IgD-negative memory B cell (primary cell): Measurements from ENCODE around the gene LAG3. TPM values are rescaled to one million over a fixed set of nuclear protein-coding genes. Genes with fewer than 3 reads are reported as not detected.
"Not testable (repeated sequence)": the region's sequence is repeated elsewhere in the genome, so short reads cannot be mapped to it uniquely, and the experiment has no call there.

ENCODE experiments used
- H3K27ac Mint-ChIP-seq, 3 donors: one replicate each; pipeline ENCODE4 v1.8.0; 2020 to 2022; ENCODE audit warnings: mild to moderate bottlenecking in 3 of 3, mixed read lengths in 3 of 3, moderate library complexity in 1 of 3
- H3K27me3 Mint-ChIP-seq: one replicate; pipeline ENCODE4 v1.8.0; 2021; ENCODE audit warnings: mixed read lengths
- H3K36me3 Mint-ChIP-seq: one replicate; pipeline ENCODE4 v1.8.0; 2020; ENCODE audit warnings: mild to moderate bottlenecking, mixed read lengths
- H3K4me1 Mint-ChIP-seq, 3 donors: one replicate each; pipeline ENCODE4 v1.8.0; 2020 to 2022; ENCODE audit warnings: mixed read lengths in 3 of 3, mild to moderate bottlenecking in 1 of 3
- H3K4me3 Mint-ChIP-seq, 4 donors: one replicate each; pipeline ENCODE4 v1.8.0; 2020 to 2022; ENCODE audit warnings: mild to moderate bottlenecking in 4 of 4, mixed read lengths in 4 of 4, moderate library complexity in 3 of 4
- H3K9me3 Mint-ChIP-seq, 3 donors: one replicate each; pipeline ENCODE4 v1.8.0; 2020 to 2021; ENCODE audit warnings: mixed read lengths in 3 of 3, mild to moderate bottlenecking in 1 of 3
- polyA plus RNA-seq: library from polyadenylated mRNA; unstranded; fragments of 300-500 nt; fragmentation: Illumina TruSeq; gene quantifications from one replicate; pipeline ENCODE4 v1.2.3, GENCODE V29; 2021

Gene LAG3
- 0.88 TPM for polyA plus RNA-seq

GRCh38 chr12:6772331-6772695 is at the start of gene LAG3:
Gene LAG3, plus strand, starts transcription at chr12:6772520. Its CDS starts 333 bp downstream, at chr12:6772853.
- Mint-ChIP-seq H3K36me3 (peaks cover 2% of the 10 kb centered on the region), H3K27ac (peak within 1 kb of the TSS in 1 of 3 donors; percentile 91), H3K9me3 (no peaks in the 10 kb centered on the region), H3K4me1 (peaks cover 6 to 11% (median 10%) of the 10 kb centered on the region in 3 donors), H3K4me3 (peak within 1 kb of the TSS in 1 of 4 donors; percentile 78), H3K27me3 (peaks cover 54% of the 10 kb centered on the region)

- Mint-ChIP-seq H3K27me3 (no peaks in the 10 kb centered on the region), H3K36me3 (peaks cover 6% of the 10 kb centered on the region), H3K4me3 (peak overlapping the region in 2 of 4 donors; percentile 43 to 50), H3K27ac (peak overlapping the region in 1 of 3 donors; percentile 91), H3K4me1 (peaks cover 8 to 22% (median 17%) of the 10 kb centered on the region in 3 donors), H3K9me3 (peaks cover 0 to 2% (median 0%) of the 10 kb centered on the region in 3 donors)
These were observed 49.5 kb upstream of the LAG3 start for GRCh38 chr12:6722863-6723262.

GRCh38 chr12:6723607-6724408 is 48.5 kb upstream of the LAG3 start, which contains the start of gene COPS7A:
Gene COPS7A, plus strand, starts transcription at chr12:6724046. Its CDS starts 611 bp downstream, at chr12:6724657.
- Mint-ChIP-seq H3K36me3 (peaks cover 7% of the 10 kb centered on the region), H3K4me1 (peaks cover 8 to 22% (median 17%) of the 10 kb centered on the region in 3 donors), H3K27ac (peak within 1 kb of the TSS; percentile 91 to 98 (median 95)), H3K9me3 (peaks cover 0 to 2% (median 0%) of the 10 kb centered on the region in 3 donors), H3K27me3 (no peaks in the 10 kb centered on the region), H3K4me3 (peak within 1 kb of the TSS; percentile 87 to 98 (median 94))

DNA sequence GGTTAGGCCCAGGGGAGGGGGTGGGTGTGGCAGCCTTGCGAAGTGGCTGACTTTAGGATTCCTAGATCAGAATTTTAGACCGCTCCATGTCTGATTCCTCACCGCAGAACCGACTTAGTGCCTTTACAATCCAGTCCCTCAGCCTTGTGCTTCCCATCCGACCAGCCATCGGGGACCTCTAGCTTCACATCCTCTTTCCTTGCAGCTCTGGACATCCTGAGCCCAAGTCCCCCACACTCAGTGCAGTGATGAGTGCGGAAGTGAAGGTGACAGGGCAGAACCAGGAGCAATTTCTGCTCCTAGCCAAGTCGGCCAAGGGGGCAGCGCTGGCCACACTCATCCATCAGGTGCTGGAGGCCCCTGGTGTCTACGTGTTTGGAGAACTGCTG is 47.9 kb upstream of the LAG3 start:
- Mint-ChIP-seq H3K36me3 (peaks cover 8% of the 10 kb centered on the region), H3K27ac (peak overlapping the region; percentile 91 to 98 (median 95)), H3K4me3 (peak overlapping the region; percentile 87 to 98 (median 94)), H3K9me3 (peaks cover 0 to 2% (median 0%) of the 10 kb centered on the region in 3 donors), H3K4me1 (peaks cover 8 to 22% (median 17%) of the 10 kb centered on the region in 3 donors), H3K27me3 (no peaks in the 10 kb centered on the region)

GRCh38 chr12:6725350-6725749 is 47.0 kb upstream of the LAG3 start:
- Mint-ChIP-seq H3K27me3 (no peaks in the 10 kb centered on the region), H3K27ac (peak overlapping the region in 1 of 3 donors; percentile 51), H3K4me3 (peak overlapping the region in 2 of 4 donors; percentile 75 to 87), H3K4me1 (peaks cover 8 to 24% (median 18%) of the 10 kb centered on the region in 3 donors), H3K36me3 (peaks cover 9% of the 10 kb centered on the region), H3K9me3 (peaks cover 0 to 2% (median 0%) of the 10 kb centered on the region in 3 donors)

DNA sequence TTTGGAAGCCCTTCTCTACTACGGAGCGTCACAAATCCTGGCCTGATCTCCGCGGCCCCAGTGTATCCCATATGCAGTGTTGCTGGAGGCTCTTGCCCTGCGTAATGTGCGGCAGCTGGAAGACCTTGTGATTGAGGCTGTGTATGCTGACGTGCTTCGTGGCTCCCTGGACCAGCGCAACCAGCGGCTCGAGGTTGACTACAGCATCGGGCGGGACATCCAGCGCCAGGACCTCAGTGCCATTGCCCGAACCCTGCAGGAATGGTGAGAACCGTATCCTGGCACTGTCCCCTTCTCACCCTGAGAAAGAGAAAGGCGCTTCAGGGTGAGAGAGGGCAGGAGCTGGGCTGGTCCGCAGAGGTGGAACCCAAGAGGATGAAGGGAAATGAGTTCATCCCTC is 43.1 kb upstream of the LAG3 start:
- H3K27me3 Mint-ChIP-seq = no peaks in the 10 kb centered on the region
- no peaks in the 10 kb centered on the region for H3K9me3 Mint-ChIP-seq
- H3K27ac Mint-ChIP-seq = no peak overlapping the region
- peak overlapping the region in 1 of 4 donors; percentile 20 for H3K4me3 Mint-ChIP-seq
- H3K36me3 Mint-ChIP-seq = peaks cover 20% of the 10 kb centered on the region
- peaks cover 0 to 14% (median 14%) of the 10 kb centered on the region in 3 donors for H3K4me1 Mint-ChIP-seq

DNA sequence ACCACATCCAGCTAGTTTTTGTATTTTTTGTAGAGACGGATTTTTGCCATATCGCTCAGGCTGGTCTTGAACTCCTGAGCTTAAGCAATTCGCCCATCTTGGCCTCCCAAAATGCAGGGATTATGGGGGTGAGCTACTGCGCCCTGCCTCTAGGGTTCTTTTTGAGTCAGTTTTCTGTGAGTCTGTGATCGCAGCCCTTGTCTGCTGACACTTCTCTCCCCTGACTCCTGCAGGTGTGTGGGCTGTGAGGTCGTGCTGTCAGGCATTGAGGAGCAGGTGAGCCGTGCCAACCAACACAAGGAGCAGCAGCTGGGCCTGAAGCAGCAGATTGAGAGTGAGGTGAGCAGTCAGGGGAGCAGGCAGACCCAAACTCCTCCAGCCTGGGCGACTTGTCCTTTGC is 42.2 kb upstream of the LAG3 start:
- no peak overlapping the region for H3K4me3 Mint-ChIP-seq
- H3K27ac Mint-ChIP-seq = no peak overlapping the region
- no peaks in the 10 kb centered on the region for H3K27me3 Mint-ChIP-seq
- H3K9me3 Mint-ChIP-seq = no peaks in the 10 kb centered on the region
- peaks cover 0 to 9% (median 9%) of the 10 kb centered on the region in 3 donors for H3K4me1 Mint-ChIP-seq
- H3K36me3 Mint-ChIP-seq = peaks cover 23% of the 10 kb centered on the region

DNA sequence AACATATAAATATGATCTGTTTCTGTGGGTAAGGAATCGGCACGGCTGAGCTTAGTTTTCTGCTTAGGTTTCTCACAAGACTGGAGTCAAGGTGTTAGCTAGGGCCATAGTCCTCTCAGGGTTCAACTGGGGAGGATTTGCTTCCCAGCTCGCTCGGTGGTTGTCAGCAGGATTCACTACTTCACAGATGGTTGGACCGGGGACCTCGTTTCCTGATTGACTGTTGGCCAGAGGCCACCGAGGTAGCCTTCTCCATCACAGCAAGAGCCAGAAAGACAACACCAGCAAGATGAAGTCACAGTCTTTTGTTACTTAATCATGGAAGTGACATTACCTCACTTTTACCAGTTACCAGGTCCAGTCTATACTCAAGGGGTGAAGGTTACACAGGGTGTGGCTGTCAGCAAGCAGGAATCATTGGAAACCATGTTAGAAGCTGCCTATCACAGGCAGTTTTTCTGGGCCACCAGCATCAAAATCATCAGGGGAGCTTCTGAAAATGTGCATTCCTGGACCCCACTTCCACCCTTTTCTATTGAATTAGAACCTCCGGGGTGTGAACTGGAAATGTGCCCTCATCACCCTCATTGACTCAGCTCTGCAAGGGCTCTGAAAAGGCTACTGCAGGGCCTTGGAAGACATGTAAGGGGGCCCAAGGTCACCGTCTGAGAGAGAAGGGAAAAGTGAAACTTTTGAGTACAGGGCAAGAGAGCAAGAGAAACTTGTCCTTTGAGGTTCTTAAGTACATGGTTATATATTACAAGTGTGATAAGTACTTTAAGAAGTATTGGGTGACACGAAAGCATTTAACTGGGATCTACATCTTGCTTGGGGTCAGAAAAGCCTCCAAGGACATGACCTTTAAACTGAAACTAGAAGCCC is 37.6 kb upstream of the LAG3 start:
- H3K27me3 Mint-ChIP-seq = no peaks in the 10 kb centered on the region
- no peak overlapping the region for H3K4me3 Mint-ChIP-seq
- H3K36me3 Mint-ChIP-seq = peaks cover 15% of the 10 kb centered on the region
- no peaks in the 10 kb centered on the region for H3K9me3 Mint-ChIP-seq
- peak overlapping the region in 1 of 3 donors; percentile 83 for H3K27ac Mint-ChIP-seq
- H3K4me1 Mint-ChIP-seq = peaks cover 0 to 5% (median 2%) of the 10 kb centered on the region in 3 donors

DNA sequence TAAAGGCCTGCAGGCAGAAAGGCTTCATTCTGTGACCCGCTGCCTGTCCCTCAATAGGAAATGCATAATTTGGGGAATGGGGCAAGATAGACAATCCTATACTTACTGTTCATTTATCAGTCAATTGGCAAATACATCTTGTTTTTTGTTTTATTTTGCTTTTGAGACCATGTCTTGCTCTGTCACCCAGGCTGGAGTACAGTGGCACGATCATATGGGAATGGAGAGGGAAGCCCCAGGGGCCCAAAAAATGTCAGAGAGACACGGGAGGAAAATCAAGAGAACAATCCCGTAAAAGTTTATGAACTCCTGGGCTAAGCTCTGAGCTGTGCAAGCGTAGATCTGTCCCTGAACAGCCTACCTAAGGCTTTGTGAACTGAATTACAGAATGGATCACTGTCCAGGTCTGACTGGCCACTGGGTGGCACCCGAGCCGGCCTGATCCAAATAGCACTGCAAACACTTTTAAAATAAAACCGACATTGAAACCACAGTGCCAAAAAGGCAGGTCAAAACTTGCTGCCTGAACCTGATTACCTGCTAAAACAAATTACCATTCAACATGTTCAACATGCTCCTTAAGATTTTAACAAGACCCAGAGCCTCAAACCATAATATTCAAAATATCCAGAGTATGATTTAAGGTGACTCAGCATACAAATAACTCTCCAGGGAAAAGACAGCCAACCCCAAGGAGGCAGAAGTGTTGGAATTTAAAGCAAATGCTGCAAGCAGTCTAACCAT is 36.7 kb upstream of the LAG3 start:
- H3K27ac Mint-ChIP-seq = peak overlapping the region in 1 of 3 donors; percentile 7
- peaks cover 0 to 4% (median 0%) of the 10 kb centered on the region in 3 donors for H3K4me1 Mint-ChIP-seq
- no peak overlapping the region for H3K4me3 Mint-ChIP-seq
- H3K36me3 Mint-ChIP-seq = peaks cover 14% of the 10 kb centered on the region
- no peaks in the 10 kb centered on the region for H3K9me3 Mint-ChIP-seq
- no peaks in the 10 kb centered on the region for H3K27me3 Mint-ChIP-seq

DNA sequence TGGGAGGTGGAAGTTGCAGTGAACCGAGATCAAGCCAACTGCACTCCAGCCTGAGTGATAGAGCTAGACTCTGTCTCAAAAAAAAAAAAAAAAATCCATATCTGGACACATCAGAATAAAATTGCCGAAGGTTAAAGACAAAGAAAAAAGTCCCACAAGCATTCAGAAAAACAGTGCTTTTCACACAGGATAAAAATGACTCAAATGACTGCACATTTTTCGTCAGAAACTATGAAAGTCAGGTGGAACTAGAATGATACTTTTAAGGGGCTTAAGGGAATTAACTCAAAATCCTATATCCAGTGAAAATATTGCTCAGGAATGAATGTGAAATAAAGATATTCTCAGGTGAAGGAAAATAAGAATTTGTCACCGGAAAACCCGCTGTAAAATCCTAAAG is 35.6 kb upstream of the LAG3 start:
- no peaks in the 10 kb centered on the region for H3K4me1 Mint-ChIP-seq
- no peaks in the 10 kb centered on the region for H3K27me3 Mint-ChIP-seq
- H3K36me3 Mint-ChIP-seq = peaks cover 6% of the 10 kb centered on the region
- no peaks in the 10 kb centered on the region for H3K9me3 Mint-ChIP-seq
- no peak overlapping the region for H3K4me3 Mint-ChIP-seq
- H3K27ac Mint-ChIP-seq = no peak overlapping the region

DNA sequence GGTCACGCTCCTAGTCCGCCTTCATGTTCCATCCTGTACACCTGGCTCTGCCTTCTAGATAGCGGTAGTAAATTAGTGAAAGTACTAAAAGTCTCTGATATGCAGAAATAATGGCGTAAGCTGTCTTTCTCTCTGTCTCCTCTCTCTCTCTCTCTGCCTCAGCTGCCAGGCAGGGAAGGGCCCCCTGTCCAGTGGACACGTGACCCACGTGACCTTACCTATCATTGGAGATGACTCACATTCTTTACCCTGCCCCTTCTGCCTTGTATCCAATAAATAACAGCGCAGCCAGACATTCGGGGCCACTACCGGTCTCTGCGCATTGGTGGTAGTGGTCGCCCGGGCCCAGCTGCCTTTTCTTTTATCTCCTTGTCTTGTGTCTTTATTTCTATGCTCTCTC is 30.2 kb upstream of the LAG3 start:
- not testable (repeated sequence) for H3K27ac Mint-ChIP-seq, H3K27me3 Mint-ChIP-seq

DNA sequence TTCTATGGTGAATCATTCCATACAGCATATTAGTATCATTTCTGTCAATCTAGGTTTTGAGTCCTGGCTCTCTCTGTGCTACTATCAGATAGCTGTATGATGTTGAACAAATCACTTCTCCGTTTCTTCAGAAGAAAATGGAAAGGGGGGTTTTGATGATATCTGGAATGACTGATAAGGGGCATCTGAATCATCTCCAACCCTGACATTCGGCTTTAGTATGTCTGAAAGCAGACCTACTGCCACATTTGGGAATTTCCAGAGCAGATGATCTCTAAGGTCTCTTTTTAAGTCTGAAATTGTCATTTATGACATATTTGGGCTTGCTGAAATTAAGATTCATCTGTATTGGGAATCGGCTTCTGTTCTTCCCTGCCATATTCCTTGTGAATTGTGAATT is 29.5 kb upstream of the LAG3 start:
- H3K4me3 Mint-ChIP-seq = no peak overlapping the region
- H3K9me3 Mint-ChIP-seq = peaks cover 0 to 5% (median 1%) of the 10 kb centered on the region in 3 donors
- H3K27me3 Mint-ChIP-seq = no peaks in the 10 kb centered on the region
- no peak overlapping the region for H3K27ac Mint-ChIP-seq
- peaks cover 9 to 16% (median 11%) of the 10 kb centered on the region in 3 donors for H3K4me1 Mint-ChIP-seq
- no peaks in the 10 kb centered on the region for H3K36me3 Mint-ChIP-seq

More for the DNA sequence above, 30.2 kb upstream of the LAG3 start:
- peaks cover 9 to 14% (median 11%) of the 10 kb centered on the region in 3 donors for H3K4me1 Mint-ChIP-seq
- not testable (repeated sequence) for H3K9me3 Mint-ChIP-seq, H3K4me3 Mint-ChIP-seq, H3K36me3 Mint-ChIP-seq

- peaks cover 9 to 16% (median 11%) of the 10 kb centered on the region in 3 donors for H3K4me1 Mint-ChIP-seq
- H3K27ac Mint-ChIP-seq, H3K9me3 Mint-ChIP-seq, H3K36me3 Mint-ChIP-seq, H3K27me3 Mint-ChIP-seq, H3K4me3 Mint-ChIP-seq: not testable (repeated sequence)
These were observed 29.0 kb upstream of the LAG3 start for GRCh38 chr12:6743300-6743699.

DNA sequence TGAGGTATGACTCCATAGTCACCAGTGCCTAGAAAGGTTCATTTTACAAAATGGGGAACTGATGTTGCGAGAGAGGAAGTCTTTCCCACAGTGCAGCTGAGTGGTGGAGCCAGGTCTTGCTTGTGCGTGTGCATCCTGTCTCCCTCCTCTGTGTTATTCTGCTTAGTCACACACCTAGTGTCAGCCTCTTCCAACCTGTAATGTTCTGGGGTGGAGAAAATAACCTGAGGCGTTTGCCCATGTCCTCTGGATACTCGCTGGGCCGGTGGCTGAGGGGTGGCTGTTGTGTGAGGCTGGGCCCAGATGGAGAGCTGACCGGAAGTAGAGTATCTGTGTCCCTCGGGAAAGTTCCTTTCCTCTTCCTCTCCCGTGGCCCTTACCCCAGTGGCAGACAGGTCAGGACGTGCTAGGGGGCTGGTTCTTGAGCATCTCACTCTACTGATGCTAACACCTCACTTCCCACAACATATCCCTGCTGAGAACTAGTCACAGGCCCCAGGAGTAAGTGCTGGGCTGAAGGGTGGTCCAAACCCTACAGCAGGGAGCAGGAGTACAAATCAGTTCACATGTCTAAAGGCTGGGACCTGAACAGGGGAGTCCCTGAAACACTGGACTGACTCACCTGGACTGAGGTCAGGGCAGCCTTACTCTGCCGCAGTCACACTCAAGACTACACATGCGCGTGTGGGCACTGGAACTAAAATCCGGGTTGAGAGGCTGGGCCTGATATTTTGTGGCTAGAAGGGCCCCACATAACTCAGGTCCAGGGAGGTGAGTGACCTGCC is 26.4 kb upstream of the LAG3 start:
- H3K9me3 Mint-ChIP-seq = peaks cover 0 to 5% (median 1%) of the 10 kb centered on the region in 3 donors

More for the DNA sequence above, 26.4 kb upstream of the LAG3 start:
- no peaks in the 10 kb centered on the region for H3K27me3 Mint-ChIP-seq
- peak overlapping the region; percentile 4 to 96 (median 93) for H3K27ac Mint-ChIP-seq
- H3K36me3 Mint-ChIP-seq = peaks cover 2% of the 10 kb centered on the region
- H3K4me1 Mint-ChIP-seq = peaks cover 10 to 16% (median 13%) of the 10 kb centered on the region in 3 donors
- H3K4me3 Mint-ChIP-seq = peak overlapping the region in 3 of 4 donors; percentile 49 to 79 (median 52)
